HepG2 (cell line): ENCODE measurements around the gene TLCD3A. TPM values are rescaled to one million over a fixed set of nuclear protein-coding genes. Genes with fewer than 3 reads are reported as not detected.
A peak's percentile ranks its signal among the peaks of the same experiment; 100 is the strongest.

Experiments
- ARNT ChIP-seq: fragments of 450-650 bp; IDR thresholded peaks from 2 replicates; pipeline ENCODE4 v1.6.1; 2017
- CCAR2 ChIP-seq: fragments of 200-400 bp; formaldehyde crosslinking; optimal IDR thresholded peaks from 2 replicates; pipeline ENCODE3; 2018; ENCODE audit warnings: low read depth, mild to moderate bottlenecking, low read length, moderate library complexity
- DMTF1 ChIP-seq: sonication (generic); formaldehyde crosslinking; IDR thresholded peaks from 2 replicates; pipeline ENCODE4 v1.4.0; 2020; ENCODE audit warnings: mild to moderate bottlenecking, missing genetic modification reagents
- DZIP1 ChIP-seq: sonication (generic); formaldehyde crosslinking; IDR thresholded peaks from 2 replicates; pipeline ENCODE4 v1.5.0; 2020; ENCODE audit warnings: mild to moderate bottlenecking, missing genetic modification reagents
- HOMEZ ChIP-seq: IDR thresholded peaks from 2 replicates; pipeline ENCODE4 v1.6.1; 2016; ENCODE audit warnings: low read depth
- KAT7 ChIP-seq: IDR thresholded peaks from 2 replicates; pipeline ENCODE4 v1.6.1; 2018; ENCODE audit warnings: borderline replicate concordance, missing compliant biosample characterization
- MBD4 ChIP-seq: IDR thresholded peaks from 2 replicates; pipeline ENCODE4 v1.6.1; 2012; ENCODE audit warnings: low read length, inconsistent platforms, borderline replicate concordance
- MTA3 ChIP-seq: sonication (generic); formaldehyde crosslinking; IDR thresholded peaks from 2 replicates; pipeline ENCODE4 v1.4.0; 2020; ENCODE audit warnings: missing genetic modification reagents
- MXD4 ChIP-seq: IDR thresholded peaks from 2 replicates; pipeline ENCODE4 v1.6.1; 2016; ENCODE audit warnings: mild to moderate bottlenecking, missing biosample characterization, missing genetic modification reagents
- NFKB2 ChIP-seq: sonication (generic); formaldehyde crosslinking; IDR thresholded peaks from 2 replicates; pipeline ENCODE4 v1.4.0; 2020; ENCODE audit warnings: missing genetic modification reagents, borderline replicate concordance
- SOX5 ChIP-seq: IDR thresholded peaks from 2 replicates; pipeline ENCODE4 v1.6.1; 2016; ENCODE audit warnings: borderline replicate concordance
- SP140L ChIP-seq: sonication (generic); formaldehyde crosslinking; IDR thresholded peaks from 2 replicates; pipeline ENCODE4 v1.4.0; 2020; ENCODE audit warnings: missing genetic modification reagents, borderline replicate concordance
- TFE3 ChIP-seq: IDR thresholded peaks from 2 replicates; pipeline ENCODE4 v1.6.1; 2016
- THAP7 ChIP-seq: sonication (generic); formaldehyde crosslinking; IDR thresholded peaks from 2 replicates; pipeline ENCODE4 v1.8.1; 2023; ENCODE audit warnings: mild to moderate bottlenecking, missing genetic modification reagents
- ZFP41 ChIP-seq: sonication (generic); formaldehyde crosslinking; IDR thresholded peaks from 2 replicates; pipeline ENCODE4 v1.4.0; 2020; ENCODE audit warnings: mild to moderate bottlenecking, missing genetic modification reagents, borderline replicate concordance
- ZNF232 ChIP-seq: sonication (generic); formaldehyde crosslinking; IDR thresholded peaks from 2 replicates; pipeline ENCODE4 v1.4.0; 2020; ENCODE audit warnings: missing genetic modification reagents, borderline replicate concordance
- ZNF275 ChIP-seq: sonication (generic); formaldehyde crosslinking; IDR thresholded peaks from 2 replicates; pipeline ENCODE4 v1.8.0; 2022; ENCODE audit warnings: missing genetic modification reagents, mild to moderate bottlenecking, inconsistent platforms, borderline replicate concordance
- ZNF546 ChIP-seq: sonication (generic); formaldehyde crosslinking; conservative IDR thresholded peaks from 2 replicates; pipeline ENCODE4 v1.8.1; 2023; ENCODE audit warnings: mild to moderate bottlenecking, missing genetic modification reagents
- ZNF652 ChIP-seq: IDR thresholded peaks from 2 replicates; pipeline ENCODE4 v1.6.1; 2016; ENCODE audit warnings: low read depth, borderline replicate concordance
- polyA plus RNA-seq, 8 experiments: library from polyadenylated mRNA; depleted of rRNA in 3 of 8; stranded (reverse) in 7 of 8; unstranded in 1 of 8; fragments of >200 nt; fragmentation: Illumina TruSeq in 4 of 8; extraction: Trizol in 4 of 8; gene quantifications; 2 replicates each; pipeline versions ENCODE4 v1.2.1 to v1.2.3, GENCODE V29; 2011 to 2016; ENCODE audit warnings: low read depth in 4 of 8, missing spikeins in 1 of 8, mixed read lengths in 1 of 8; ENCODE audit not compliant: insufficient read depth in 1 of 8
- total RNA-seq, 5 experiments: library from RNA; depleted of rRNA; stranded (reverse); fragments of >200 nt; fragmentation: Illumina TruSeq; extraction: Trizol; gene quantifications; 2 replicates each; pipeline ENCODE4 v1.2.3, GENCODE V29; 2016; ENCODE audit warnings: low read depth in 1 of 5

TLCD3A gene
- total and polyA plus RNA-seq, 2 of the 13 experiments (the other 11 are each of a cell fraction or from before 2014, with no cell fraction given) = 25.2 to 46.6 TPM

- TF ChIP-seq DMTF1 (CRISPR knock-in tag) (no peak), ZNF275 (no peak), NFKB2 (CRISPR knock-in tag) (no peak), MBD4 (no peak), SP140L (CRISPR knock-in tag) (no peak), DZIP1 (CRISPR knock-in tag) (no peak), ZNF232 (CRISPR knock-in tag) (0 out of 2 replicates have a peak, but pooled peaks have one; percentile 20), CCAR2 (no peak), MXD4 (no peak), HOMEZ (CRISPR knock-in tag) (no peak), ZFP41 (CRISPR knock-in tag) (0 out of 2 replicates have a peak, but pooled peaks have one; percentile 8), KAT7 (CRISPR knock-in tag) (no peak), ZNF546 (CRISPR knock-in tag) (no peak), THAP7 (CRISPR knock-in tag) (no peak), SOX5 (no peak), ZNF652 (CRISPR knock-in tag) (no peak), MTA3 (CRISPR knock-in tag) (no peak), TFE3 (CRISPR knock-in tag) (no peak), ARNT (no peak)
Measured at GRCh38 chr17:751269-752001, 19.0 kb downstream of the TLCD3A start (continued).
